NCI-H526 treated with DMSO at 0.1 percent for 48 hours (cell line): ENCODE data around the gene LBHD1.
"Not testable (repeated sequence)": the region's sequence is repeated elsewhere in the genome, so short reads cannot be mapped to it uniquely, and the experiment has no call there.

Experiments
- DNase-seq: peaks from one replicate; lab custom pipeline; 2025; lab: John Stamatoyannopoulos, UW

Gene LBHD1

DNA sequence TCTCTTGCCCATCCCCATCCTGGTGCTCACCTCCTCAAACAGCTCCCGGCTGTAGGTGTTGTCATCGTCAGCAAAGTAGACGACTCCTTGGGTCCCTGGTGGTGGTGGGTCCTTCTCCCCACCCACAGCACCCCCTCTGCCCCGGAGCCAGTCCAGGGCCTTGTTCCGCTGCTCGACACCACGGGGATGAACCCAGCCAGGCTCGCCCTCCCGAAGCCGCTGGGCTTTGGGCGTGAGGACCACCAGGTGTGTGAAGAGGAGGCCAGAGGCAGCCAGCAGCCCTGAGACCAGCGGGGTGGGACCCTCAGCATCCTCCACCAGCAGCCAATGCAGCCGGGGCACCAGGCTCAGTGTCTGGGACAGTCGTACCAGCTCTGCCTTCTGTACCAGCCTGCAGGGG, 55.1 kb downstream of the LBHD1 start:
- not testable (repeated sequence) for DNase-seq

DNA sequence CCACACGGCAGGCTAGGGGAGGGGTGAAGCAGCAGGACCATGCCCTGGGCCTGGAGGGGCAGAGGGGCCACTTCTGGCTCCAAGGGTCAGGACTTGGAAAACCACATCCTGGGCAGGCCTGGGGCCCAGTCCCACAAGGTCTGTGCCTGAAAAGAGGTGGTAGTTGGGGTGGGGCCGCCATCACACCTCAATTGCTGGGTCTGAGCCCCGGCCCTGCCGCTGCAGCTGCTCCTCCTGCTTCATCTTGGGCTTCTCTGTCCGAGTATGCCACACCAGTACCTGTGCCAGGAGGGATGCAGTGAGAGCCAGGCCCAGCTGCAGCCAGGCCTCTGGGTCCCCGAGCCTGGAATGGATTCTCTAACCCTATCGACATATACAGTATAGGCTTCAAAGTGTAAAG, 56.5 kb downstream of the LBHD1 start:
- DNase-seq = no peak

DNA sequence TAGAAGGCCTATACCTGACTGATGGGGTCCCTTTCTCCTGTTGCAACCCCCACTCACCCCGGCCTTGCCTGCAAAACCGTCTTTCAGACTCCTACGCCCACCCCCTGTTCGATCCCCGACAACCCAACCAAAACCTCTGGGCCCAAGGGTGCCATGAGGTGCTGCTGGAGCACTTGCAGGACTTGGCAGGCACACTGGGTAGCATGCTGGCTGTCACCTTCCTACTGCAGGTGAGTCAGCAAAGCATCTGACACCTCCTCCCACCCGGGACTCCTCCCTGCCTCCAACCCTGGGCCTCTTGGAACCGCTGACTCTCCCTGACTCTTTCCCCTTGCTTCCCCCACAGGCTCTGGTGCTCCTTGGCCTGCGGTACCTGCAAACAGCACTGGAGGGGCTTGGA, 57.8 kb downstream of the LBHD1 start:
- DNase-seq = no peak

DNA sequence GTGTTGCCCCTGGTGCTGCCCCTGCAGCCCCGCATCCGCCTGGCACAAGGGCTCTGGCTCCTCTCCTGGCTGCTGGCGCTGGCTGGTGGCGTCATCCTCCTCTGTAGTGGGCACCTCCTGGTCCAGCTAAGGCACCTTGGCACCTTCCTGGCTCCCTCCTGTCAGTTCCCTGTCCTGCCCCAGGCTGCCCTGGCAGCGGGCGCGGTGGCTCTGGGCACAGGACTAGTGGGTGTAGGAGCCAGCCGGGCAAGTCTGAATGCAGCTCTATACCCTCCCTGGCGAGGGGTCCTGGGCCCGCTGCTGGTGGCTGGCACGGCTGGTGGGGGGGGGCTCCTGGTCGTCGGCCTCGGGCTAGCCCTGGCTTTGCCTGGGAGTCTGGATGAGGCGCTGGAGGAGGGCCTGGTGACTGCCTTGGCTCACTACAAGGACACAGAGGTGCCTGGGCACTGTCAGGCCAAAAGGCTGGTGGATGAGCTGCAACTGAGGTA, 58.7 kb downstream of the LBHD1 start:
- no peak for DNase-seq
